ENCODE measurements around the gene PHYHD1. TPM values are rescaled to one million over a fixed set of nuclear protein-coding genes. Genes with fewer than 3 reads are reported as not detected.

PHYHD1 gene
- total RNA-seq = 10 to 100 TPM in 3 of 4 donors, 1 to 10 TPM in 1; 3.7 to 34.0 (median 23.0) TPM

- TF ChIP-seq CTCF (IDR thresholded peaks at IDR 0.05) (no peak), POLR2A (IDR thresholded peaks at IDR 0.05) (no peak)
- WGBS, 2 donors = 28 to 53% methylated on average over 6 to 7 of the region's 13 CpGs
- intact Hi-C loops (cut with DNase I) = no loop called here
- peak within 1 kb of the TSS; percentile 30 to 73 (median 57) for H3K4me3 ChIP-seq
- peak within 1 kb of the TSS; percentile 83 to 93 (median 92) for H3K27ac ChIP-seq
- peaks cover 61 to 81% (median 63%) of the 10 kb centered on the region in 3 donors for H3K4me1 ChIP-seq
- no peak for DNase-seq
- H3K27me3 ChIP-seq = no peaks in the 10 kb centered on the region
- peaks cover 4 to 39% (median 7%) of the 10 kb centered on the region in 3 donors for H3K36me3 ChIP-seq
- no peaks in the 10 kb centered on the region for H3K9me3 ChIP-seq
Observed at GRCh38 chr9:128920381-128921058, at the start of gene PHYHD1. TSS of gene PHYHD1 (plus strand) at chr9:128920982. CDS start at chr9:128922324, 1,342 bp downstream.

DNA sequence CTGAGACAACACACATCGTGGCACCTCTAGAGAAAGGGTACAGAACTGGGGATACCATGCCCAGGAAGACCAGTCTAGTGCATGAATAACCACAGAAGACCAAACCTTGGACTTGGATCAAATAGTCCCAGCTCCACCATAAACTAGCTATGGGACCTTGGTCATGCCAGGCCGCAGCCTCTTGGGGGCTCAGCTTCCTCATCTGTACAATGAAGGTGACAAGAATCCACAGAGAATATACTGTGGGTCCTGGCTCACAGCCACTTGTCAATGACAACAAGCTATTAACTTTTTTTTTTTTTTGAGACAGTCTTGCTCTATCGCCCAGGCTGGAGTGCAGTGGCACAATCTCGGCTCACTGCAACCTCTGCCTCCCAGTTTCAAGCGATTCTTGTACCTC lies 42.9 kb upstream of the PHYHD1 start:
- H3K27ac ChIP-seq = no peak overlapping the region
- H3K4me3 ChIP-seq = no peak overlapping the region
- H3K4me1 ChIP-seq = peaks cover 6 to 41% (median 14%) of the 10 kb centered on the region in 3 donors
- no peaks in the 10 kb centered on the region for H3K9me3 ChIP-seq
- no peaks in the 10 kb centered on the region for H3K27me3 ChIP-seq
- intact Hi-C loops (cut with DNase I) = no loop called here
- no peak for TF ChIP-seq POLR2A (IDR thresholded peaks at IDR 0.05)
- TF ChIP-seq CTCF (IDR thresholded peaks at IDR 0.05) = no peak
- DNase-seq = no peak
- no peaks in the 10 kb centered on the region for H3K36me3 ChIP-seq
- WGBS, 2 donors = 83 to 87% methylated on average over 5 of the region's 5 CpGs

GRCh38 chr9:128881884-128882676 lies 38.7 kb upstream of the PHYHD1 start, which contains the start of the genes KYAT1 and LRRC8A:
TSS of gene KYAT1 (minus strand) at chr9:128881950. CDS start at chr9:128845405, 36,545 bp downstream.
TSS of gene LRRC8A (plus strand) at chr9:128882133. CDS start at chr9:128907165, 25,032 bp downstream.
- peak; percentile 85 for DNase-seq
- Histone ChIP-seq H3K27me3 (no peaks in the 10 kb centered on the region), H3K9me3 (no peaks in the 10 kb centered on the region), H3K36me3 (peaks cover 8 to 28% (median 8%) of the 10 kb centered on the region in 3 donors), H3K4me3 (peak within 1 kb of the TSS; percentile 76 to 99 (median 84)), H3K27ac (peak within 1 kb of the TSS; percentile 97 to 100 (median 99)), H3K4me1 (peaks cover 37 to 72% (median 50%) of the 10 kb centered on the region in 3 donors)
- 1 to 3% methylated on average over 13 to 26 of the region's 70 CpGs for WGBS, 2 donors
- intact Hi-C loops (cut with DNase I) = no loop called here
- TF ChIP-seq POLR2A (IDR thresholded peaks at IDR 0.05) = peak in 3 of 4 donors; percentile 52 to 95 (median 92)
- peak in 1 of 6 experiments; percentile 35 for TF ChIP-seq CTCF (IDR thresholded peaks at IDR 0.05)

- TF ChIP-seq CTCF (IDR thresholded peaks at IDR 0.05) (peak in 1 of 6 experiments; percentile 4), POLR2A (IDR thresholded peaks at IDR 0.05) (peak in 1 of 4 donors; percentile 23)
- Histone ChIP-seq H3K36me3 (peaks cover 8 to 37% (median 8%) of the 10 kb centered on the region in 3 donors), H3K27ac (peak overlapping the region; percentile 97 to 100 (median 99)), H3K27me3 (no peaks in the 10 kb centered on the region), H3K9me3 (no peaks in the 10 kb centered on the region), H3K4me1 (peaks cover 41 to 77% (median 58%) of the 10 kb centered on the region in 3 donors), H3K4me3 (peak overlapping the region; percentile 76 to 99 (median 84))
- 0% methylated on average over 11 of the region's 19 CpGs for WGBS, 2 donors
- intact Hi-C loops (cut with DNase I) = no loop called here
- DNase-seq = no peak
Observed at GRCh38 chr9:128882677-128883603, 37.8 kb upstream of the PHYHD1 start.
